KOPT-K1 (cell line): Measurements from ENCODE around the gene ARHGAP18.

Source experiments
- H3K27ac ChIP-seq: fragments of 200-600 bp; sonication (generic); 2 replicates; pipeline ENCODE4 v1.5.1; 2016; ENCODE audit warnings: antibody characterized with exemption, mild to moderate bottlenecking, low read depth, low read length; ENCODE audit not compliant: poor library complexity, severe bottlenecking
- H3K36me3 ChIP-seq: fragments of 200-600 bp; sonication (generic); 2 replicates; pipeline ENCODE4 v1.5.1; 2017; ENCODE audit warnings: antibody characterized with exemption, mild to moderate bottlenecking, low read length, moderate library complexity; ENCODE audit not compliant: insufficient read depth
- H3K9me3 ChIP-seq: fragments of 200-600 bp; sonication (generic); 2 replicates; pipeline ENCODE4 v1.5.1; 2017; ENCODE audit warnings: antibody characterized with exemption, low read length, mild to moderate bottlenecking; ENCODE audit not compliant: insufficient read depth, poor library complexity, severe bottlenecking

The ARHGAP18 gene

GRCh38 chr6:129707882-129708495 is 2.0 kb downstream of the ARHGAP18 start:
- H3K9me3 ChIP-seq = no peaks in the 10 kb centered on the region
- H3K27ac ChIP-seq = no peak overlapping the region
- no peaks in the 10 kb centered on the region for H3K36me3 ChIP-seq

GRCh38 chr6:129707028-129707427 is 2.9 kb downstream of the ARHGAP18 start:
- no peaks in the 10 kb centered on the region for H3K36me3 ChIP-seq
- H3K27ac ChIP-seq = no peak overlapping the region
- H3K9me3 ChIP-seq = no peaks in the 10 kb centered on the region

DNA sequence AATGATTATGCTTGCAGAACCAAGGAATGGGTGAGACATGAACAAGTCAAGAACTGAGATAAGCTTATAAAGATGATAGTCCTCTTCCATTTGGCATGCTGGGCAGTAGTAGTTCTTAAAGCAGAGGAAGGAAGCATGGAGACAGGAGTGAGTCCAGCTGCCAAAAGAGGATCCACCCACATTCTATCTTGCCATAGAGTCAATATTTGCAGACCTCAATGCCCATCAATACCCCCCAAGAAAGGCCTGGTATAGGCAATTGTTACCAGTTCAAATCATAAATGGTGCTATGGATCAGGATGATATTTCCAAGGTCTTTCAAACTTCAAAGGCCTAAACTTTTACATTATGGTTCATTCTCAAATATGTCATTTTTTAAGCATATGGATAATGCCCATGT is 4.8 kb downstream of the ARHGAP18 start:
- H3K9me3 ChIP-seq = no peaks in the 10 kb centered on the region
- H3K36me3 ChIP-seq = no peaks in the 10 kb centered on the region
- no peak overlapping the region for H3K27ac ChIP-seq

DNA sequence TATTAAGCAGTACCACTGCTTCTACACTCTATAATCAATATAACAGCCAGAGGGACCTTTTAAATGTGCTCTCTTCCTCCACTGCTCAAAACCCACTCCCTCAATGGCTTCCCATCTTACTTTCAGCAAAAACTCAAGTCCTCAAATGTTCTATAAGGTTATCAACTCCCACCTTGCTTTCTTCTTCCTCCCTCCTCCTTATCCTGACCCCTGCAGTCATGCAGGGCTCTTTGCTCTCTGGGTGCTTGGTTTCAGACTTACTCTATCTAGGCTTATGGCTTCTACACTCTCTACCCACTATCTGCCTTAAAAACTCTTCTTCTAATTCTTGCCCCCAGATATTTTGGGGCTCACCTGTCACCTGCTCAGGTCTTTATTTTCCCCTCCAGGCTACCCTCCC is 5.3 kb downstream of the ARHGAP18 start:
- Histone ChIP-seq H3K36me3 (no peaks in the 10 kb centered on the region), H3K27ac (no peak overlapping the region)

GRCh38 chr6:129701721-129702455 is 8.1 kb downstream of the ARHGAP18 start:
- Histone ChIP-seq H3K36me3 (no peaks in the 10 kb centered on the region), H3K27ac (no peak overlapping the region)

More for the DNA sequence above, 5.3 kb downstream of the ARHGAP18 start:
- no peaks in the 10 kb centered on the region for H3K9me3 ChIP-seq

GRCh38 chr6:129700666-129701065 is 9.3 kb downstream of the ARHGAP18 start:
- H3K27ac ChIP-seq = no peak overlapping the region

More at GRCh38 chr6:129701721-129702455, 8.1 kb downstream of the ARHGAP18 start:
- no peaks in the 10 kb centered on the region for H3K9me3 ChIP-seq

GRCh38 chr6:129699659-129700058 is 10.3 kb downstream of the ARHGAP18 start:
- H3K36me3 ChIP-seq = no peaks in the 10 kb centered on the region
- no peaks in the 10 kb centered on the region for H3K9me3 ChIP-seq
- no peak overlapping the region for H3K27ac ChIP-seq

More at GRCh38 chr6:129700666-129701065, 9.3 kb downstream of the ARHGAP18 start:
- H3K36me3 ChIP-seq = no peaks in the 10 kb centered on the region
- H3K9me3 ChIP-seq = no peaks in the 10 kb centered on the region

GRCh38 chr6:129698430-129698829 is 11.5 kb downstream of the ARHGAP18 start:
- no peaks in the 10 kb centered on the region for H3K36me3 ChIP-seq
- H3K9me3 ChIP-seq = no peaks in the 10 kb centered on the region
- H3K27ac ChIP-seq = no peak overlapping the region

DNA sequence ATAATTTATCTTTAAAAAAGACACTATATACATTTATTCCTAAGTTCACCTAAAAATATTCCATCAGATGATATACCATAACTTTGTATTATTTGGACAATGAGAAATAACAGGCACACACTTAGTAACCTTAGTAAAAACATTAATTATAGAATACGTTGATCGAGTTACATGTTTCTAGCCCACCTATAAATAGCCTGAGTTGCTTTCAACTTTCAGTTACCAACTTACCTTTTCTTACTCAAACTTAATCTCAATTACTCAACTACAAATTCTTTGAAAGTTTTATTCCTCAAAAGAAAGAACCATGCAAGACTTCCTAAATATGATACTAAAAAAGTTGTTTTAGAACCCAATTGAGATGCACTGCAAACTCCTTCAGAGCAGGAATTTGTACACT is 12.2 kb downstream of the ARHGAP18 start:
- Histone ChIP-seq H3K27ac (no peak overlapping the region), H3K9me3 (no peaks in the 10 kb centered on the region), H3K36me3 (no peaks in the 10 kb centered on the region)

GRCh38 chr6:129696843-129697242 is 13.1 kb downstream of the ARHGAP18 start:
- Histone ChIP-seq H3K27ac (no peak overlapping the region), H3K36me3 (no peaks in the 10 kb centered on the region), H3K9me3 (no peaks in the 10 kb centered on the region)

DNA sequence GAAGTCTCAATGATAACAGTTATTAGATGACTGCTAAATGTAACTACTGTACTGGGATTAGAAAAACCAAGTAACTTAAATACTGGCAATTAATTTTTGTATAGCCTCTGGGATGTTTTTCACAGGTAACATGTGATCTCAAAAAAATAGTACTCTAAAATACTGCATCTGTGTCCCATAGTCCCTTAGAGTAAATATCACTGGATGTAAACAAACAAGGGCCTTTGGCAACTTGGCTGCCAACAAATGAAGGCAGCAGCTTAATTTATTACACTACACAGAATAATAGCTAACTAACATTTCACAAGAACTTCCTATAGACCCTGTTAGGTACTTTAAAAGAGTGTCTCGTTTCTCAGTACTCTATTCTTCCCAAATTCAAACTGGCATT is 14.0 kb downstream of the ARHGAP18 start:
- H3K27ac ChIP-seq = no peak overlapping the region
- no peaks in the 10 kb centered on the region for H3K9me3 ChIP-seq
- no peaks in the 10 kb centered on the region for H3K36me3 ChIP-seq

GRCh38 chr6:129695373-129696027 is 14.5 kb downstream of the ARHGAP18 start:
- peak overlapping the region; percentile 10 for H3K27ac ChIP-seq

DNA sequence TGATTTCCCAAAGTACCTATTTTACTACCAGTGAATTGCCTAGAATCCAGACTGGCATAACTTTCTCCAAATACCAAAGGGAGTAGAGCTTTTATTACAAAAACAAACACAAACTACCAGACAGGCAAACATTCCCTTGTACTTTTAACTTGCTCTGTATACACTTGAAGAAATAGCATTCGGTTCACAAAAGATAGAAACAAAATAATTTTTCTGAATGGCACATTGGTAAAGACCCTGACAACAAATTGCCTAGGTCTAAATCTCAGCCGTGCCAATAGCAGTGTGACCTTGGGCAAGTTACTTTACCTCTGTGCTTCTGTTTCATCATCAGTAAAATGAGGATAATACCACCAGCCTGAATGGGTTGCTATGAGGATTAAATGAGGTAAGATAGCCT is 15.9 kb downstream of the ARHGAP18 start:
- H3K9me3 ChIP-seq = no peaks in the 10 kb centered on the region
- H3K27ac ChIP-seq = no peak overlapping the region
- H3K36me3 ChIP-seq = no peaks in the 10 kb centered on the region

More at GRCh38 chr6:129695373-129696027, 14.5 kb downstream of the ARHGAP18 start:
- no peaks in the 10 kb centered on the region for H3K9me3 ChIP-seq
- no peaks in the 10 kb centered on the region for H3K36me3 ChIP-seq

- Histone ChIP-seq H3K9me3 (no peaks in the 10 kb centered on the region), H3K36me3 (no peaks in the 10 kb centered on the region), H3K27ac (no peak overlapping the region)
Observed at GRCh38 chr6:129692467-129692866, 17.5 kb downstream of the ARHGAP18 start.

GRCh38 chr6:129691709-129692108 is 18.3 kb downstream of the ARHGAP18 start:
- Histone ChIP-seq H3K27ac (peak overlapping the region; percentile 28), H3K36me3 (no peaks in the 10 kb centered on the region), H3K9me3 (no peaks in the 10 kb centered on the region)
